Activated T-helper 1 cell treated with anti-CD3 and anti-CD28 coated beads, Interleukin-12 subunit alpha, Interleukin-12 subunit beta, Interleukin-2, Interleukin-4 antibody, amounts not matched to agents 30 ng/mL and 10 ng/mL and 1 ng/mL, durations not matched to agents 14 hours and 24 hours and 36 hours (primary cell): Measurements from ENCODE around the gene MFSD6. TPM values are rescaled to one million over a fixed set of nuclear protein-coding genes. Genes with fewer than 3 reads are reported as not detected.
"Not testable (repeated sequence)": the region's sequence is repeated elsewhere in the genome, so short reads cannot be mapped to it uniquely, and the experiment has no call there.

Experiments used
- DNase-seq: peaks from one replicate; pipeline ENCODE4 v3.0.0; 2021; ENCODE audit warnings: low spot score
- H3K27ac Mint-ChIP-seq: one replicate; pipeline ENCODE4 v1.8.0; 2021; ENCODE audit warnings: mild to moderate bottlenecking, mixed read lengths
- H3K27me3 Mint-ChIP-seq: one replicate; pipeline ENCODE4 v1.8.0; 2022; ENCODE audit warnings: mild to moderate bottlenecking, moderate library complexity, mixed read lengths; ENCODE audit not compliant: insufficient read depth
- H3K36me3 Mint-ChIP-seq: one replicate; pipeline ENCODE4 v1.8.0; 2021; ENCODE audit warnings: low read depth, mixed read lengths
- H3K4me1 Mint-ChIP-seq: one replicate; pipeline ENCODE4 v1.8.0; 2021; ENCODE audit warnings: low read depth, mixed read lengths
- H3K4me3 Mint-ChIP-seq: one replicate; pipeline ENCODE4 v1.8.0; 2021; ENCODE audit warnings: mild to moderate bottlenecking, moderate library complexity, mixed read lengths
- H3K9me3 Mint-ChIP-seq: one replicate; pipeline ENCODE4 v1.8.0; 2021; ENCODE audit warnings: mixed read lengths
- intact Hi-C: fragments of 100-400 bp; cut with micrococcal nuclease; formaldehyde crosslinking; loops from one replicate; pipeline ENCODE4 v1.15.1; 2024
- total RNA-seq: library from RNA; stranded (reverse); gene quantifications from 2 replicates; pipeline ENCODE4 v1.2.3, GENCODE V29; 2022

The MFSD6 gene
- total RNA-seq, 1 donor from 2014 or later = 45.8 TPM

DNA sequence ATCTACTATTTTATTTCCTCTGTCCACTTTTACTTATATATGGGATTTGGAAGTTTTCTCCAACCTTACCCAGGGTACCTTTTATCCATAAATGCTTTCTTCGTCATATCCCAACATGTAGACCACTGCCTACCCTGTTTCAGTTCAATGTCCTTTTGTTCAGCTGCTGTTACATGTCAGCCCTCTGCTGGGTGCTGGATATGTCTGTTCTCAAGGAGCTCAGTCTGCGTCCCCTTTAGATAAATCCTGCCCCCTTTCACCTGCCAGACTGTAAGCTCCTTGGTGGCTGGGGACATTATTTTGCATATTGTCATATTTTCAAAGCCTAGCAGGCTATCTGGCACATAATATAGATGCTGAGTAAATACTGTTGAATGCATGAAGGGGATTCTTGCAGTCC lies 73.2 kb downstream of the MFSD6 start:
- H3K9me3 Mint-ChIP-seq = no peaks in the 10 kb centered on the region
- no peak for DNase-seq
- H3K27me3 Mint-ChIP-seq = no peaks in the 10 kb centered on the region
- H3K4me1 Mint-ChIP-seq = no peaks in the 10 kb centered on the region
- intact Hi-C loops = no loop called here
- H3K36me3 Mint-ChIP-seq = peaks cover 16% of the 10 kb centered on the region
- H3K4me3 Mint-ChIP-seq = no peak overlapping the region
- no peak overlapping the region for H3K27ac Mint-ChIP-seq

DNA sequence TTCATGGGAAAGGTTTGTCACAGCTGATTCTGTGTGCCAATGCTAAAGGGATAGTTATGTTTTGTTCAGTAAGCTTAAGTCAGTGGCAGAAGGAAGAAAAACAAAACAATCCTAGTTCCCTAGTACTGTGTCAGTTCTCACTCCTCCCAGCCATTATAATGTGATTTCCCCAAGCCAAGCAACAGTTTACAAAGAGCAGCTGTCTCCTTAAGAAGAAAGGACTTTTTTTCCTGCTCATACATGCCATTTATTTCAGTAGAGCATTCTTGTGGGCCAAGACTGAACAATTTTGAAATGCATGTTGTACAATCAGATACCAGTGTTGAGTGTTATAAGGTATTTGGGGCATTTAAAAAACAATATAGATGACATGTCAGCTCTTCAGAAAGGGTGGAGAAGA lies 74.3 kb downstream of the MFSD6 start:
- no peak for DNase-seq
- Mint-ChIP-seq H3K36me3 (peaks cover 22% of the 10 kb centered on the region), H3K4me3 (no peak overlapping the region), H3K9me3 (no peaks in the 10 kb centered on the region), H3K27ac (no peak overlapping the region), H3K4me1 (no peaks in the 10 kb centered on the region), H3K27me3 (no peaks in the 10 kb centered on the region)
- intact Hi-C loops = no loop called here

DNA sequence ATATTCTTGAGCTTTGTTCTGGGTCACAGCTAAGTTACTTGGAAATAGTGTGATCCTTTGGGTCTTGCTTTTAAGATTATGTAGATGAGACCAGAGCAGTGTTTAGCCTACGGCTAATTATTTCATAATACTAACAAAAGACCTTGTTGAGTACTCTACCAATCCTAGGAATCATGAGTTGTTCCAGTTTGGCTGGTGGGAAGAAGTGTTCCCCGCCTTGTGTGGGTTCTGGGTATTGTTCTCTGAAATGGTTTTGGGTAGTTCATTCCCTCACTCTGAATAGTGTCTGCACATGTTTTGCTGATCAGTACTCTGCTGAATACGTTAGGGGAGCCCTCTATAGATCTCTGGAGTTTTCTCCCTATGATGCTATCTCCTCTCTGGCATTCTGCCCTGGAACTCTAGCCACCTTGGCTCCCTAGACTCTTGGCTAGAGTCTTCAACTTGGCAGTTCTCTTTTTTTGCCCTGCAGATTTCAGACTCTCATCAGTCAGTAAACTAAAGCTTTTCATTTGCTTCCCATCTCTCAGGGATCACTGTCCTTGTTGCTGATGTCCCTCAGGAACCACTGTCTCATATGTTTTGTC lies 78.0 kb downstream of the MFSD6 start:
- H3K4me3 Mint-ChIP-seq = no peak overlapping the region
- H3K27me3 Mint-ChIP-seq = no peaks in the 10 kb centered on the region
- no peaks in the 10 kb centered on the region for H3K9me3 Mint-ChIP-seq
- DNase-seq = no peak
- H3K36me3 Mint-ChIP-seq = peaks cover 53% of the 10 kb centered on the region
- no peak overlapping the region for H3K27ac Mint-ChIP-seq
- peaks cover 8% of the 10 kb centered on the region for H3K4me1 Mint-ChIP-seq
- intact Hi-C loops = no loop called here

DNA sequence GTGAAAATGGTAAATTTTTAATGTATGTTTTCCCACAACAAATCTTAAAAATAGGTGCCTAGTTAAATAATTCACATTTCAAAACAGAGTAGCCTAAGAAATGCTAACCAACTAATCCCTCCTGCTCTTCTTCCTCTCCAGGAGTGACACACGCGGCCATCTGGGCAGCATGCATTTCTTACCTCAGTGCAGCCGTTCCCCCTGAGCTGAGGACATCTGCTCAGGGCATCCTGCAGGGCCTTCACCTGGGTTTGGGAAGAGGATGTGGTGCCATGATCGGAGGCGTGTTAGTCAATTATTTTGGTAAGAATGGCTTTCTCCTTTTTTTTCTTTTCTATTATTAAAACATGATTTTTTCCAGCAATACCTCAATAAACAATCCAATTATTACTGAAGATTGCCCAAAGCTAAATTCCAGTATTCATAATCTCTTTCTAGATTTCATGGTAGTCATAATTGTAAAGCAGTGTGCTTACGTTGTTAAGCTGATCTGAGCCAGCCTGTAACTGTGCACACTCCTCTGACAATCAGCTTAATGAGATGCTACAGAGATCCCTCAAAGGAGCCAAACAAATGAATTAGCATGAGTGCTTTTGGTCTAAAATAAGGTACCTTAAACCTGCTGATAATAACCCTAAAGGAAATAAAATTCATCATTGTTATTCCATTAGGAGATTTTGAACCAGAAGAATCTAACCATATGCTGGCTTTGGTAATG lies 80.5 kb downstream of the MFSD6 start:
- no peak overlapping the region for H3K4me3 Mint-ChIP-seq
- peaks cover 20% of the 10 kb centered on the region for H3K9me3 Mint-ChIP-seq
- intact Hi-C loops = no loop called here
- peaks cover 11% of the 10 kb centered on the region for H3K4me1 Mint-ChIP-seq
- H3K36me3 Mint-ChIP-seq = peaks cover 71% of the 10 kb centered on the region
- no peaks in the 10 kb centered on the region for H3K27me3 Mint-ChIP-seq
- DNase-seq = no peak
- no peak overlapping the region for H3K27ac Mint-ChIP-seq

DNA sequence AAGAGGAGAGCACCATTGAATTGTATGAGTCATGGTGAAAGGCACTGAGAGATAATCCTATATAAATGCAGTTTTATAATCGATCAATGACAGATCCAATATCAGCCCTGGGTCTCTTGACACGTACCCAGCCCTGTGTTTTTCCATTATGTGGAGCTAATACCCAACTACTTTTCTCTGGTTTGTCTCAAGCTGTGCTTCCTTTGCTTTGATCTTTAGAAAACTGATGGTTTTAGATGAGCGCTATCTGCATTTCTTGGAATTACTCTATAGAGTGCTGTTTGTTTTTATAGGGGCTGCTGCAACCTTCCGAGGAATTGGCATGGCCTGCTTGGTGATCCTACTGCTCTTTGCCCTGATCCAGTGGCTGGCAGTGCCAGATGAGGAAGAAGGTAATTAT lies 81.3 kb downstream of the MFSD6 start:
- Mint-ChIP-seq H3K4me3 (no peak overlapping the region), H3K27me3 (no peaks in the 10 kb centered on the region), H3K27ac (no peak overlapping the region), H3K4me1 (peaks cover 19% of the 10 kb centered on the region), H3K36me3 (peaks cover 74% of the 10 kb centered on the region), H3K9me3 (peaks cover 27% of the 10 kb centered on the region)
- intact Hi-C loops = no loop called here
- DNase-seq = no peak

DNA sequence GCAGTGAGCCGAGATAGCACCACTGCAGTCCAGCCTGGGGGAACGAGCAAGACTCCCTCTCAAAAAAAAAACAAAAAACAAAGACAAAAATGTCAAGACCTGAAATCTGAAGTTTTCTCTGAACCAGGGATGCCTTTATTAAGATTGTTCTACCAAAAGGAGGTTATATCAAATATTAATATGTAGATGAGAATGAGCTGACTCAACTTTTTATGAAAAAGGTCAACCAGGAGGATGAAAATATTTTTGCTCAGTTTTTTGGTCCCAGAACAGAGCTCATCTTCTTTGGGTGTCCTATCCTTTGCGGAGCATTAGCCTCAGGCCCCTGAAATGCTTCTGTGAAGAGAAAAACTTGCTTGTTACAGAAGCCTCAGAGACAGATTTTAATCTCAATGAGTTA lies 82.3 kb downstream of the MFSD6 start:
- Mint-ChIP-seq H3K9me3 (peaks cover 27% of the 10 kb centered on the region), H3K4me1 (peaks cover 29% of the 10 kb centered on the region), H3K36me3 (peaks cover 76% of the 10 kb centered on the region), H3K27me3 (no peaks in the 10 kb centered on the region), H3K4me3 (no peak overlapping the region), H3K27ac (no peak overlapping the region)
- intact Hi-C loops = no loop called here
- no peak for DNase-seq

DNA sequence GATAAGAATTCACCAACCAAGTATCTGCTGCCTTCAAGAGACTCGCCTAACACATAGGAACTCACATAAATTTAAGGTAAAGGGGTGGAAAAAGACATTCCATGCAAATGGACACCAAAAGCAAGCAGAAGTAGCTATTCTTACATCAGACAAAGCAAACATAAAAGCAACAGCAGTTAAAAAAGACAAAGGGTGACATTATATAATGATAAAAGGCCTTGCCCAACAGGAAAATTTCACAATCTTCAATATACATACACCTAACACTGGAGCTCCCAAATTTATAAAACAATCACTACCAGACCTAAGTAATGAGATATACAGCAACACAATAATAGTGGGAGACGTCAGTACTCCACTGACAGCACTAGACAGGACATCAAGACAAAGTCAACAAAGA lies 84.9 kb downstream of the MFSD6 start:
- H3K4me1 Mint-ChIP-seq = peaks cover 35% of the 10 kb centered on the region
- peaks cover 27% of the 10 kb centered on the region for H3K9me3 Mint-ChIP-seq
- H3K27ac Mint-ChIP-seq = no peak overlapping the region
- intact Hi-C loops = no loop called here
- no peak for DNase-seq
- peaks cover 78% of the 10 kb centered on the region for H3K36me3 Mint-ChIP-seq
- no peaks in the 10 kb centered on the region for H3K27me3 Mint-ChIP-seq
- H3K4me3 Mint-ChIP-seq = no peak overlapping the region

DNA sequence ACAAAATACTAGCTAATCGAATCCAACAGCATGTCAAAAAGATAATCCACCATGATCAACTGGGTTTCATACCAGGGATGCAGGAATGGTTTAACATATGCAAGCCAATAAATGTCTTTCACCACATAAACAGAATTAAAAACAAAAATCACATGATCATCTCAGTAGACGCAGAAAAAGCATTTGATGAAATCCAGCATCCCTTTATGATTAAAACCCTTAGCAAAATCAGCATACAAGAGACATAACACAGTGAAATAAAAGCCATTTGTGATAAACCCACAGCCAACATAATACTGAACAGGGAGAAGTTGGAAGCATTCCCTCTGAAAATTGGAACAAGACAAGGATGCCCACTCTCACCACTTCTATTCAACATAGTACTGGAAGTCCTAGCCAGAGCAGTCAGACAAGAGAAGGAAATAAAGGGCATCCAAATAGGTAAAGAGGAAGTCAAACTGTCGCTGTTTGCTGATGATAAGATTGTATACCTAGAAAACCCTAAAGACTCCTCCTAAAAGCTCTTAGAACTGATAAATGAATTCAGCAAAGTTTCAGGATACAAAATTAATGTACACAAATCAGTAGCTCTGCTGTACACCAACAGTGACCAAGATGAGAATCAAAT lies 86.6 kb downstream of the MFSD6 start:
- peaks cover 69% of the 10 kb centered on the region for H3K36me3 Mint-ChIP-seq
- not testable (repeated sequence) for H3K27ac Mint-ChIP-seq

DNA sequence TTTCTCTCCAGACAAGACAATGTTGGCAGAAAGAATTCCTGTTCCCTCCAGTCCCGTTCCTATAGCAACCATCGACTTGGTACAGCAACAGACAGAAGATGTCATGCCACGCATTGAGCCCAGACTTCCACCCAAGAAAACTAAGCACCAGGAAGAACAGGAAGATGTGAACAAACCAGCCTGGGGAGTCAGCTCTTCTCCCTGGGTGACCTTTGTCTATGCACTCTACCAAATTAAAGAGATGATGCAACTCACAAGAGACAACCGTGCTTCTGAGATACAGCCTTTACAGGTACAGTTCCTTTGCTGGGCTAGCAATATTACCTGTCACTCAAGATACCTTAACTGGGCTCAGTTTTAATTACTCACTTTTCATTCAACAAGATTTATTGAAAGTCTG lies 89.3 kb downstream of the MFSD6 start:
- Mint-ChIP-seq H3K27me3 (no peaks in the 10 kb centered on the region), H3K4me1 (peaks cover 37% of the 10 kb centered on the region), H3K4me3 (no peak overlapping the region), H3K9me3 (peaks cover 18% of the 10 kb centered on the region), H3K27ac (no peak overlapping the region), H3K36me3 (peaks cover 60% of the 10 kb centered on the region)
- intact Hi-C loops = no loop called here
- no peak for DNase-seq

More for the DNA sequence above, 86.6 kb downstream of the MFSD6 start:
- Mint-ChIP-seq H3K4me1 (peaks cover 29% of the 10 kb centered on the region), H3K9me3 (peaks cover 27% of the 10 kb centered on the region)
- H3K4me3 Mint-ChIP-seq, intact Hi-C loops, DNase-seq, H3K27me3 Mint-ChIP-seq: not testable (repeated sequence)

DNA sequence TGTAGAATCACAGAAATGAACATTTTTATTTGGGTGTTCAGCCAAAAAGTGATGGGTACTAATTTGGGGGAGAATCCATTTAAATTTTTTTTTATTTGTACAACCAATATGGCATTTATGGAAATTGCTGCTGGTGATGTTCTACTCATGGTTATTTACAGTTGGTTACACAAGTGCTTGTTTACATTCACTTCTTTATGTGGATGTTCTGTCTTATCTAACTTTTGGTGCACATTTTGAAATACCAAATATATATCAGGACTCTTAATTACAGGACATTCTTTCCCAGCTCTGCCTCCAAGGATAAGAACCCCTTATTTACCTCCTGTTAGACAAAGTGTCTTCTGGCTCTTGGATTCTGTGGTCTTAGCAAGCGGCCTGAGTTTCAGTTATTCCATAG lies 91.1 kb downstream of the MFSD6 start:
- intact Hi-C loops = no loop called here
- no peak for DNase-seq
- no peak overlapping the region for H3K4me3 Mint-ChIP-seq
- H3K9me3 Mint-ChIP-seq = peaks cover under 1% of the 10 kb centered on the region
- H3K4me1 Mint-ChIP-seq = peaks cover 29% of the 10 kb centered on the region
- peaks cover 54% of the 10 kb centered on the region for H3K36me3 Mint-ChIP-seq
- no peaks in the 10 kb centered on the region for H3K27me3 Mint-ChIP-seq
- H3K27ac Mint-ChIP-seq = no peak overlapping the region

DNA sequence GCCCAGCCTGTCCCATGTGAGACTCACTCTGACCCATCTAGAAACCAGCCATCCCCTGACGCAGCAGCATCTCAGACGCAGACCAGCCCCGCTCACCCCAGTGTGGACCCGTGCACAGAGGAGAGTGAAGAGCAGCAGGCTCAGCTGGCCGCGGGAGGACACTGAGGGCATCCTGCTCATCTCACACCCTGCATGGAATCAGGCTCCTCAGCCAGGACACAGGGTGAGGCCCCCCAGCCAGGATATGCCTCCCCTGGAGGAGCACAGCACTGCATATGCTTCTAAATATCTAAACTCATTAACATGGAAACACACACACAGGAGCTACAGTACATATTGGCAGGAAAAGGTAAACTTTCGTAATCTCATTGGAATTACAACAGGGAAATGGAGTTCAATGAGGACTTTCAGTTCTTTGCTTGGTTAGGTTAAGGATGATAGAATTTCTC lies 91.9 kb downstream of the MFSD6 start:
- DNase-seq = no peak
- Mint-ChIP-seq H3K9me3 (no peaks in the 10 kb centered on the region), H3K27me3 (no peaks in the 10 kb centered on the region), H3K4me1 (peaks cover 21% of the 10 kb centered on the region), H3K27ac (no peak overlapping the region), H3K36me3 (peaks cover 52% of the 10 kb centered on the region), H3K4me3 (no peak overlapping the region)
- intact Hi-C loops = no loop called here

DNA sequence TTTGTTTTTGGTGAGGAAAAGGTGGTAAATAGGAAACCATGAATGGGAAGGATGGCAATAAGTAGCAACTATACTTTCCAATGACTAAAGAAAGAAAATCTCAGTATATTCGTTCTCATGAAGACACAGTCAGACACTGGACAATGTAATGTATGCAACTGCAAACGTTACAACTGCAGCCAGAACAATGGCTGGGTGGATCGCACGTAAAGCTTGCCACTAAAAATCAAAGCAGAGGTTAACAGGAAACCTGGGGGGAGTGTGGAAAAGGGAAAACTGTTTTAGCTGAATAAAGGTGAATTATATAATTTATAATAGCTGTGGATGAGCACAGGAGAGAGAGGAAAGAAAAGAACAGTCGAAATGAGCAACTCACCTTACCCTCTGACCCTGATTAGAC lies 93.1 kb downstream of the MFSD6 start:
- intact Hi-C loops = no loop called here
- H3K36me3 Mint-ChIP-seq = peaks cover 49% of the 10 kb centered on the region
- no peaks in the 10 kb centered on the region for H3K9me3 Mint-ChIP-seq
- H3K4me3 Mint-ChIP-seq = no peak overlapping the region
- no peak overlapping the region for H3K27ac Mint-ChIP-seq
- peaks cover 10% of the 10 kb centered on the region for H3K4me1 Mint-ChIP-seq
- H3K27me3 Mint-ChIP-seq = no peaks in the 10 kb centered on the region
- no peak for DNase-seq

DNA sequence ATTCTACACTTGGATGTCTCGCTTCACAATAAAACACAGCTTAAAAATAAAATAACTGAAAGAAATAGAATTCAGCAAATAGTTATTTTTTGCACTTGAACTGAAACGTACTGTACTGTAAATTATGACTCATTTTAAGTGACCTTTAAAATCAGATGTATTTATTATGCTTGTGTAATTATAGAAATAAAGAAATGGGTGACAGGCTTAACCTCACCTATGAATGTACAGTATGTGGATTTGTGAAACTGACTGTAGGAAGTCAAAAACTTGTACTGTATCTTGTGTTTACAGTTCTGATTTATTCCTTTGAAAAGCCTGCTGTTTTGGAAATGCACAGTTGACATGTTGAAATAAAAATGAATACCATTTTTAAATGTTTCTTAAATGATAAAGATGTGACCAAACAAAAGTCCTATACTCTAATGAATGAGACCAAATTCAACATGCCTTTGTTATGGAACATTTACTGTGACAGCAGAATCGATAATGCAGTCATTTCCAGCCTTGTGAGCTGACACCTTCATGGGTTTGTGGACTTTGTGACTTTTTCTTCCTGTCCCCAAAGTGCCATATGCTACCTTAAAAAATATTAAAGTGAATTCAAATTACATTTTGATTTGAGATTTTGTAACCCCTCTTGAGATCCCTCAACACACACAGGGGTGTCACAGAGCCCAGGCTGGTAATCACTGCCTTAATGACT lies 93.7 kb downstream of the MFSD6 start:
- peaks cover 13% of the 10 kb centered on the region for H3K4me1 Mint-ChIP-seq
- H3K36me3 Mint-ChIP-seq = peaks cover 51% of the 10 kb centered on the region
- H3K27ac Mint-ChIP-seq = no peak overlapping the region
- H3K9me3 Mint-ChIP-seq = no peaks in the 10 kb centered on the region
- no peak overlapping the region for H3K4me3 Mint-ChIP-seq
- no peaks in the 10 kb centered on the region for H3K27me3 Mint-ChIP-seq
- DNase-seq = no peak
- intact Hi-C loops = no loop called here
